Stimulated activated CD8-positive, alpha-beta memory T cell treated with anti-CD3 and anti-CD28 coated beads, Interleukin-12 subunit alpha, Interleukin-12 subunit beta, amount 100 ng/mL, for 4 hours (primary cell): ENCODE data around the gene CHRM3.

Source experiments
- DNase-seq: peaks from one replicate; pipeline ENCODE4 v3.0.0-alpha.2; 2020; ENCODE audit warnings: low read depth

Gene CHRM3

DNA sequence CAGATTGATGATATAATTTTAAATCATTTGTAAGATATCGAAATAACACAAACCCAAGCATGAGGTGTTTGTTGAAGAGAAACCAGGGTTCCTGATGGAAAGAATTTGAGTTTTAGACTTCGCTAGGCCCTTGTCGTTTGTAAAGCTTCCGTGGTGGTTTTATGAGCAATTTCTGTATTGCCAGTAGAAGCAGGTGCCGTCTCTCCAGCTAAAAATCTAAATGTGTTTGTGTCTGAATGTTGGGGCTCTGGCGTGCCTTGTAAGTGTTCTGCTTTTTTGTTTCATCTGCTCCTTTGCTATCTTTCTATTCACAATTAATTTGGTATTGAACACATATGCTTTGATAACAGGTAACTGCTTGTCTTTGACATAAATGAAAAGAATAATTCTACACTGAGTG is 27.5 kb downstream of the CHRM3 start:
- DNase-seq, result no peak

DNA sequence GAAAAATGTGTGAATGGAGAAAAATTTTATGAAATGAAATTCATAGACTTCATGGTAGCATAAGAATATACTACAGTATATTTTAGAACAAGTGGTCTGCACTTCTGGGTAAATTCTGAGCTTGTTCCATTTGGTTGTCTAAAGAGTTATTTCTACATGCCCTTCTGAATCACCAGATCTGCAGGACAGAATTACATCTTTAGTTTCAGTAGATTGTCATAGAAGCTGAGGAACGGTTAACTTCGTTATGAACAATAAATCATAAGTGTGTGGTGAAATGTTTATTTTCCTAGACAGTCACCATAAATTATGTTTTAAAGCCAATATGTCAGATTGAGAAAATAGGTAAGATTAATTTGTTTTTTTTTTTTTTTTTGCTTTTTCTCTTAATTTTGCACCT is 30.9 kb downstream of the CHRM3 start:
- DNase-seq, result no peak

DNA sequence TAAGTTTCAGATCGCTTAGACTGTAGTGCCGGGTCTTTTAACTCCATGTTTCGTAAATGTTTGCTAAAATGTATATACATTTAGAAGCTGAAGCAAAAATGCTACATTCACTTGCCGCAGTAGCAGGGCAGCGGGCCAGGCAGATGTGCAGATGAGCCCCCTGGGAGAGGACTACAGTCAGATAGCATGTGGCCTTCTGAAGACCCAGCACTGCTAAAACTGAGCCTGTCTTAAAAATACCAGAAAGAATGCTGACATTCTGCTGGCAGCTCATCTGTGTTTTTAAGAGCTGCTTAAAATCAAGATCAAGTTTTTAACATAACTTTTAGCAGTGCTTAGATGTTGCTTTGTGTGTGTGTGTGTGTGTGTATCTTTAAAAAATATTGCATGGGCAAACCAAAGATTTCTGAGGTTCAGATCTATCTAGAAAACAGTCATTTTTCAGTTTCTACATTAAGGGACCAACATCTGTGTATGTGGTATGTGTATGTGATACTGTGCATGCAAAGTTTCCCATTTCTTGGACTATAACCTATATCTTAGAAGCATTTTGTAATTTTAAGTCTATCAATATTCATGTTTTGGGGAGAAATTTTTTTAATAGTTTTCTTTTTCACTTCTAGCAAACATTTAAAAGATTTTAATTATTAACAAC is 31.7 kb downstream of the CHRM3 start:
- no peak for DNase-seq

DNA sequence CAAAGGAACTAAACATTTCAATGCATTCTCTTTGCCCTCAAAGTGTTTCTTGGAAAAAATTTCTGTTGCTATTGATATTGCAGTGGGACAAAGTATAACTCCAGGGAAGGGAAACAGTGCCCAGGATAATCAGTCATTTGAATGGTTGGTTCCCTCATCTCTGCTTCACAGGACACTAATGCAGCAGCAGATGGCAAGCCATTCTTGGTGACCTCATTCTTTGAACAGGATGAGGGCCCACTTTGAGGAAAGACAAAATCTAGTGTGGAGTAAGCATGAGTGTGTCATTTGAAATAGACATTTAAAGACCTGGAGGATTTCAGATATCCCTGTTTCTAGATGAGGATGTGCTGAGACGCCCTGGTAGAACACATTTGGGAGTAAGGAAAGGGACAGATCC is 32.3 kb downstream of the CHRM3 start:
- no peak for DNase-seq

DNA sequence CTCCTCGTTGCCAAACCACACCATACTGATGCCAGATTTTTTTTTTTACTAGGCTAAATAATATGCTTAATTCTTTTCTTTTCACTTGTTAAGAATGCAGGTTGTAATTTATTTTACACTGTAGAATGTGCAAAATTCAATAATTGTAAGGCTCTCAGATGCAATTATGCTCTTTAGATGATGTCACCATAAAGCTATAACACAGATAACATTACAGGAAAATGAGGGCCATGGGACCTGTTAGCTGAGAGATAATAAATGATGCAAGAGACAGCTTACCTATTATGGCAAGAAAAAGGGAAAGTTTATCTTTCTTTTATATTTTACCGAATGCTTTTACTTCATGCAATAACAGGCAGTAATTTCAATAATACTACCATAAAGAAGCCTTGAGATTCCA is 35.4 kb downstream of the CHRM3 start:
- no peak for DNase-seq

DNA sequence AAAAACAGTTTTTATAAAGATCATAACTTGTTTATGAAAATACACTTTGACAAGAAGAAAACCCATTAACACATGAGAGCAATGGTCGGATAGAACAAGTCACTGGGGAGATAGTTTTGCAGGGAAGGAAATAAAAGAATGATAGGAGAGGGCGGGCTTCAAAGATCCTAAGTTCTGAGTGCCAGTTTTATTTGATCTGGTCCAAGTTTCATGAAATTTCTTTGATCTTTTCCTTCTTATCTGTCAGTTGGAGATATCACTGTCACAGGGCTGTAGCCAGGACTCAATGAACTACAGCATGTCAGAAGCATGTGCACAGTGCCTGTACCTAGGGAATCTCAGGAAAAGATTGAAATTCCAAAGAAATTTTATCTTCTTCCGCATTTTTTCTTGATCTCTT is 36.5 kb downstream of the CHRM3 start:
- no peak for DNase-seq

DNA sequence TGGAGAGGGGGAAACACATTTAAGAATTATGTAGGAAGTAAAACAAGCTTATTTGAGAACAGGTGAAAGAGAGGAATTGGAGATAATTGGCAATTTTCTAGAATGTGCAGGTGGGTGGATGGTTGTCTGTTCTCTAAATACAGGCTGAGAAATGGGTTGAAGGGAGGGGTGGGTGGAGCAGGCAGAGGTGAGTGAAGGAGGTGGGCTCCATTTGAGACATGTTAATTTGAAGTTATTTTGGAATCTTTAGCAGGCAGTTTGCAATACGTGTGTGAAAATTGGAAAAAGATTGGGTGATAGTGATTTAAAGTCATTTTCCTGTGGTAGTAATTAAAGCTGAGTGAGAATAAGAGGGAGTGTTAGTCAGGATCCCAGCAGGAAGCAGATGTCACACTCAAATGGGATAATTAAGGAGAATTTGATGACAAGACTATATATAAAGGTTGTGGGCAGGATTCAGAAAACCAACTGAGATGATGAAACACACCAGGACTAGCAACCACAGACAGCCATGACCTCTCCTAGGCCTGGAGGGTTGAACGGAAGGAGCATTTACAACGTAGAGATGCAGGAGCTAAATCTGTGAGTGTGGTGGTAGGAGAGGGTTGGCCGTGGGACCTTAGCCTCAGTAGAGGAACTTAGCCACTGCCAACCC is 40.6 kb downstream of the CHRM3 start:
- DNase-seq, result no peak

DNA sequence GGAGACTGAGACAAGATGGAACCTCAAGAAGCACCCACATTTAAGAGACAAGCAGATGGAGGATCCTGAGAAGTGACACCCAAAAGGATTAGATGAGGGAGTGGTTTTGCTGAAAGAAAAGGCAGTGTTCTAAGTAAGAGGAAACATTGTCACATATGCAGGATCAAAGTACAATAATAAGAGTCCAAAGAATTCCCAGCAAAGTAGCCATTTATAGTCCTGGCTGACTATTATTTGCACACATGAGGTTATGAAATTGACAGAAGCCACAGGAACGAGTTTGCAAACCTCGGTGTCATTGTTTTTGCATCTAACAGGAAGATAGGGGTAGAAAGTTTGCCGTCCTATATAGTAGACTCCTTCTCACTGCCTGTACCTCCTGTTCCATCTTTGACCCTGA is 41.3 kb downstream of the CHRM3 start:
- no peak for DNase-seq

DNA sequence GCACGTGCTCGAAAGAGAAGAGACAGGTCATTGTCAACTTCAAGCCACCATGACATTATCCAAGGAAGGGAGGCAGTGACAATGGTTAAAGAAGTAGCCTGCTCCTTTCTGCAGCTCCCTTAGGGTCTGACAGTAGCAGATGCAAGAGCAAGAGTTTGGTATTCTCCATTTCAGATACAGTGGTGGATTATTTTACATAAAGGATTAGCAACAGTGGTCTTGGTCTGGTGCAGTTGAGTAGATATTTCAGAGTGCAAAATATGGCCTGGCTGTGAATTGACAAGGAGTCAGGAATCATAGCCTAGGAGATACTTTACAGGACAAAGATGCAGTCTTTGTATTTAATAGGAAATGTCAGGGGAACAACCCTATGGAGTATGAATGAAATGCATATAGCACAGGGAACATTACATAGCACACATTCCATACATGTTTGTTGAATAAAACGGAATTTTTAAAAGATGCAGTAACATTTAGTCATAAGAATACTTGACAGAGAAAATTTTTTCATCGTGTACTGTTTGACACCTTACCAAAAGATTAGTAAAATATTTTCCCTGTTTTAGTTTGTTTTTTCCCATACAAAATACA is 41.8 kb downstream of the CHRM3 start:
- no peak for DNase-seq

DNA sequence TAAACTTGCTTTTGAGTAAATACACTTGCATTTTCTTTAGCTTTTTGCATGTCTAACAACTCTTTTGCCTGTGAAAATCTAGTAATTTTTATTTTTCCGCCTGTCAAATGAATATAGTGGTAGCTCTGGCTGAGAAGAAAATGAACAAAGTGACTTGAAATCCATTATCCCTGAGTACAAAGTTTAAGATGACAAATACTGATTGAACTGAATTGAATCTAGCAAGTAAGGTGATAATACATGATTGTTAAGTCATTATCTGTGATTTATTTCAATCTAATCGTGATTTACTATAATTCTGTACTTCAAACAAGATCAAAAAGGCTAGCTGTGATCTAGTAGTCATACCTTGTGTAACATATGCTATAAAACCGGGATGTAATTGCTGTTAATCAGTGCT is 42.8 kb downstream of the CHRM3 start:
- DNase-seq, result no peak

DNA sequence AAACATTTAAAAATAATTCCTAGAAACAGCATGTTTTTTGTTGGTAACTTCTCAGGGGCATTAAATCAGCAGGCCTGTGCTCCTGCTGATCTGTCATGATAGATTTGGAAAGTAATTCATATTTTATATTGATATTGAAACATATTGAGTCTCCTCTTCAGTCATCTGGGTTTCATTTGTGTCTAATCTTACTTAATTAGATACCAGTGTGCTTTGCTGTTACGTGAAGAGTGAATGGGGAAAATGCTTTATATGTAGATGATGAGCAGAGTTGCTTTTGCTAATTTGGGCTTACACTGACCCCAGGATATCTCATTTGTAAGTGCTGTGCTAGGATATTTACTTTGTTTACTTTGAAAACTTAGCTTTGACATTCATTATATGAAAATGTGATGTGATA is 45.9 kb downstream of the CHRM3 start:
- DNase-seq, result no peak

DNA sequence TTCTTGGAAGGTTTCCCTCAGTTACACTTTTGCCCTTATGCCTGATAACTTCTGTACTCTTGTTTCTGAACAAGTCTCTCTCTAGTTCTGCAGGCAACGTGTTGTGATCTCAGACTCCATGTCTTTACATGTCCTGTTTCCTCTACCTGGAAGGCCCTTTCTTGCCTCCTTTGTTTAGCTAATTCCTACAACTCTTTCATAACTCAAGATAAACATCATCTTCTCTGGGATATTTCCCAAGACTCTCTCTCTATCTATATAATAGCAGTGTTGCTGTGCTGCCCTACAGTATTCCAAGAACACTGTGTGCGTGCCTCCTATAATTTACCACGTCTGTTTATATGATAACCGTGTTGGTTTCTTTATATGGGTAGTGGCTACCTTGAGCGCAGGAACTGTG is 47.8 kb downstream of the CHRM3 start:
- no peak for DNase-seq
